Dedifferentiated amniotic fluid mesenchymal stem cell (primary cell): ENCODE data around the gene KIFBP.
"Not testable (repeated sequence)": the region's sequence is repeated elsewhere in the genome, so short reads cannot be mapped to it uniquely, and the experiment has no call there.

Experiments
- DNase-seq: peaks from one replicate; pipeline ENCODE4 v3.0.0-alpha.2; 2016; ENCODE audit errors: extremely low spot score

Gene KIFBP

DNA sequence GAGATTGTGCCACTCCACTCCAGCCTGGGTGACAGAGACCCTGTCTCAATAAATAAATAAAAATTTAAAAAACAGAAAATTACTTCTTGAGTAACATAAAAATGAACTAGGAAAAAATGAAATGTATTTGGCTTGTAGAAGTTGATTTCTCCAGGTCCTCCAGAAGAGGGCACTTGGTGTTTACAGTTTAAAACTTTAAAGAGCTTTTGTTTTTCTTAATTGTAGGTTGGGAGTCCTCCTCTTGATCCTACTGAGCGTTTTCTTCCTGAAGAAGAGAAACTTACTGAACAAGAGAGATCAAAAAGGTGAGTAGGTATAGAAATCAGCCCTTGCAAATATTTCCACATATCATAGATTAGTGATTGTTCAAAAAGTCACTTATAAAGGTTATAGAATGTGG, 16.2 kb downstream of the KIFBP start:
- peak; percentile 73 for DNase-seq

DNA sequence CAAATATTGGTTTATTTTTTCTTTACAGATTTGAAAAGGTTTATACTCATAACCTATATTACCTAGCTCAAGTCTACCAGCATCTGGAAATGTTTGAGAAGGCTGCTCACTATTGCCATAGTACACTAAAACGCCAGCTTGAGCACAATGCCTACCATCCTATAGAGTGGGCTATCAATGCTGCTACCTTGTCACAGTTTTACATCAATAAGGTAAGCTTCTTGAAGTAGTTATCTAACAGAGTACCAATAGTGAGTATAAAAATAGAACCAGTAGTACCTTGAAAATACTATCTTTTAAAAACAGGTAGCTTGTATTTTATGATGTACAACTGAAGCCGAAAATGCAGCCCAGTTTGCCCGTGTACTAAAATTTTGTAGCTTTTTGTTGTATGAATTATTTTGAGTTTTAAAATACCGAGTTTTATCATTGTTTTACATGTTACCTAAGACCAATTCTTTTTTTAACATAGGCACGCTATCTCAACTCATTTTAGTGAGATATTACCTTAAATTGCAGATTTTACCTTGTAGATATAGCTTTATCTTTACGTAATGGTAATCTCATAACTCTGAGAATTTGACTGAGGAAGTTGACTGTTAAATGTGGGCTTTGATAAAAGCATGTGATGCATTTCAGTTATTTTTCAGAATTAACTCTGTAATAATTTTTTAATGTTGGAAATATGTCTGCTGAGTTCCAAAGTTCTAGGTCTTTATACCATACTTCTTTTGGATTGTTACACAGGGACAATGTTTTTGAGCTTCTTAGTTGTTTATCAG, 17.3 kb downstream of the KIFBP start:
- DNase-seq, result no peak

DNA sequence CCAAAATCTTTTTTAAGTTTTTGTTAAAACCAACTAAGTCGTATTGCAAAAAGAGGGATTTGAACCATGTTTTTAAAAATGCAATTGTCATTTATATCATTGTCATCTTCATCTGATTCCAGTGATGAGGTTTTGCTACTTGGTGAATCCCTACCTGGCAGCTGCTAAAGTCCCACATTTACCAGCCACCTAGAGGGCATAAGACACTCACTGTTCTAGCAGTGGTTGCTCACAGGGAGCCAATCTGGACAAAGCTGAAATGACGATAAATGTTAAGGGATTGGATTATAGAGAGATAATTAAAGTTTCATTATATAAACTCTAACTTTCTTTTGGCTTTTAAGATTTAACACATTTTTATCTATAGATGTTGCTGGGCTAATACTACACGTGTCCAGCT, 18.7 kb downstream of the KIFBP start:
- DNase-seq, result no peak

DNA sequence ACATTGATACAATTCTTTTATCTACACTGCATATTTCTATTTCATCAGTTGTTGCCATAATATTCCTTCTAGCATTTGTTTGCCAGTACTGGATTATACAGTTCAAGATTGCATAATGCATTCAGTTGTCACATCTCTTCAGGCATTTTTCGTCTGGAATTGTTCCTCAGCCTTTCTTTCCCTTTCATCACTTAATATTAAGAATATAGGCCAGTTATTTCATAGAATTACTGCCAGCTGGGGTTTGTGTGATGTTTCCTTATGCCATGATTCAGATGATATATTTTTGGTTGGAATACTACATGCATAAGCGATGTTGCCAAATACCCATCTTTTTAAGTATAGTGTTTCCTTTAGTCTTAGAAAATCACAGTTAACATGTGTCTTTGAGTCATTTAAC, 20.8 kb downstream of the KIFBP start:
- DNase-seq, result peak; percentile 58

DNA sequence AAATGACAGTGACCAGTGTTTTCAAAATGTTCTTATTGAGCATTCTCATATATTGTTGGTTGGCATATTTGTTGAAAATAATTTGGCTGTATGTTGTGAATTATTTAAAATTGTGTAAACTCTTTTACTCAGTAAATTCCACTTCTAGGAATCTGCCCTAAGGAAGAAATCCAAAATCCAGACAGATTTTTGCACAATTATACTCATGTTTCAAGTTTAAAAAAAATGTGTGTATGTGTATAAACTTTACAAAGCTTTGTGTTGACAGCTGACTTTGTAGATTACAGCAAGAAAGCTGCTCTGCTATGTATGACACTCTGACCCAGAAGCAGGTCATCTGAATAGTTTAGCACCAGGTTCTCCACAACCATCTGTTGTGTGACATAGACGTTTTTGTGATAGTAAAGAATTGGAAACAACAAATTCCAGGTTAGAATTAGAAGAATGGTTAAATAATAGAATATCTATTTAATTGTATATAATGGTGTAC, 21.6 kb downstream of the KIFBP start:
- no peak for DNase-seq

DNA sequence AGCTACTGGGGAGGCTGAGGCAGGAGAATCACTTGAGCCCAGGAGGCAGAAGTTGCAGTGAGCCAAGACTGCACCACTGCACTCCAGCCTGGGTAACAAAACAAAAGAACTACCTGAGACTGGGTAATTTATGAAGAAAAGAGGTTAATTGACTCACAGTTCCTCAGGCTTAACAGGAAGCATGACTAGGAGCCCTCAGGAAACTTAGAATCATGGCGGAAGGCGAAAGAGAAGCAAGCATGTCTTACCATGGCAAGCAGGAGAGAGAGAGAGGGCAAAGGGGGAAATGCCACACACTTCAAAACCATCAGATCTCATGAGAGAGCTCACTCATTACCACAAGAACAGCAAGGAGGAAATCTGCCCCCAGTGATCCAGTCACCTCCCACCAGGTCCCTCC, 24.2 kb downstream of the KIFBP start:
- DNase-seq, result not testable (repeated sequence)

- DNase-seq, result no peak
These were observed 25.6 kb downstream of the KIFBP start for GRCh38 chr10:69014171-69014570.

GRCh38 chr10:69018613-69019012, 30.0 kb downstream of the KIFBP start:
- no peak for DNase-seq

DNA sequence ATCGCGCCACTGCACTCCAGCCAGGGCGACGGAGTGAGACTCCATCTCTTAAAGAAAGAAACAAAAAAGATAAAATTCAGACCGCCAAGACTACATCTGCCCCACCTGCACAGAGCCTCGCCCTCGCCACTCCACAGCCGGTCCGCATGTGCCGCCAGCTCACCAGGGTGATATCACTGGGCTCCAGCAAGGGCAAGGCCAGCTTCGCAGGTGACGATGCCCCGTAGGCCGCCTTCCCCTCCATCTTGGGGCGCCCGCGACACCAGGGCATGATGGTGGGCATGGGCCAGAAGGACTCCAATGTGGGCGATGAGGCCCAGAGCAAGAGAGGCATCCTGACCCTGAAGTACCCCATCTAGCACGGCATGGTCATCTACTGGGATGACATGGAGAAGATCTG, 34.0 kb downstream of the KIFBP start:
- no peak for DNase-seq

DNA sequence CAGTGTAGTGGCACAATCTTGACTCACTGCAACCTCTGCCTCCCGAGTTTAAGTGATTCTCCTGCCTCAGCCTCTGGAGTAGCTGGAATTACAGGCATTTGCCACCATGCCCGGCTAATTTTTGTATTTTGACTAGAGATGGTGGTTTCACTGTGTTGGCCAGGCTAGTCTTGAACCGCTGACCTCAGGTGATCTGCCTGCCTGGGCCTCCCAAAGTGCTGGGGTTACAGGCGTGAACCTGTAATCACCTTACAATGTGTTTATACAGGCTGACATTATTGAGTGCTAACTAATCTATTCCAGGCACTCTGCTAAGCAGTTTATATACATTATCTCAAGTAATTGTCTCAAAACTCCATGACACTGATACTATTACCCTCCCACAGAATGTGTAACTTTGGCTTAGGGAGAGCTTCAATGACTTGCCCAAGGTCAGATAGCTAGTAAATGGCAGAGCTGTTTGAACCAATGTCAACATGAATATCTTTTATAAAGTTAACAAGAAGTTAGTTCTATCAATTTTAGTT, 36.8 kb downstream of the KIFBP start:
- DNase-seq, result no peak

- no peak for DNase-seq
These were observed 44.7 kb downstream of the KIFBP start for GRCh38 chr10:69033256-69033655.

DNA sequence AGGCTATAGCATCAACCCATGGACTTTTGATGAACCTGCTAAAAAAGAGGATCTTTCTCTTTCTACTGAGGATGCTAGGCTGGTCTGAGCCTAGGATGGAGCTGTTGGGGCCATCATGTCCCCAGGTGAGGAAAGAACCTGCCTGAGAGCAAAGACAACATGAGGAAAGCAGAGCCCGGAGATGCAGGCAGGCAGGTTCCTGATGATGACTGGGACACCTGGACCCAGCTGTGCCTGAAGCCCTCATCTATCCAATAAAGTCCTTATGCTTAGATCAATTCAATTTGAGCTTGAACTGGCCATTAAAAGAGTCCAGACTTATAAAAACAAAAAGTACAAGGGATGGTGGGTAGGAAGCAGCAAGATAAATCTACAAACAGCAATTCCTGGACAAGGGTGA, 48.9 kb downstream of the KIFBP start:
- no peak for DNase-seq

DNA sequence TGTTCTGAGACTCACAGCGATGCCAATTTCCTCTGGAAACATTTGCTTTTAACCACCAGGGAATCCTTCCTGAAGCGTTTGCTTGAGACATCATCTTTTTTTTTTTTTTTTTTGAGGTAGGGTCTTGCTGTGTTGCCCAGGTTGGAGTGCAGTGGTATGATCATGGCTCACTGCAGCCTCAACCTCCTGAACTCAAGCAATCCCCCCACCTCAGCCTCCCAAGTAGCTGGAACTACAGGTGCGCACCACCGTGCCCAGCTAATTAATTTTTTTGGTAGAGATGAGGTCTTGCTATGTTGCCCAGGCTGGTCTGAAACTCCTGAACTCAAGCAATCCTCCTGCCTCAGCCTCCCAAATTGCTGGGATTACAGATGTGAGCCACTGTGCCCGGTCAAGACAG, 52.3 kb downstream of the KIFBP start:
- DNase-seq, result not testable (repeated sequence)

- no peak for DNase-seq
These were observed 53.8 kb downstream of the KIFBP start for GRCh38 chr10:69042417-69042816.

DNA sequence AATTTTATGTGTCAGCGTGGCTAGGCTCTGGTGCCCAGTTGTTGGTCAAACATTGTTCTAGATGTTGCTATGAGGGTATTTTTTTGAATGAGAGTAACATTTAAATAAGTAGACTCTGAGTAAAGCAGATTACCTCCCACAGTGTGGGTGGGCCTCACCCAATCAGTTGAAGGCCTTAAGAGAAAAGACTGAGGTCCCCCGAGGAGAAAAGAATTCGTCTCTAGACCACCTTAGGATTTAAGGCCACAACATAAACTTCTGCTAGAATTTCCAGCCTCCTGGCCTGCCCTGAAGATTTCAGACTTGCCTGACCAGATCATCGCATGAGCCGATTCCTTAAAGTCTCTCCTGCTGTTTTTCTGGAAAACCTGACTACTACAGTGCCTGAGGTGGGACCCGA, 54.2 kb downstream of the KIFBP start:
- DNase-seq, result no peak

DNA sequence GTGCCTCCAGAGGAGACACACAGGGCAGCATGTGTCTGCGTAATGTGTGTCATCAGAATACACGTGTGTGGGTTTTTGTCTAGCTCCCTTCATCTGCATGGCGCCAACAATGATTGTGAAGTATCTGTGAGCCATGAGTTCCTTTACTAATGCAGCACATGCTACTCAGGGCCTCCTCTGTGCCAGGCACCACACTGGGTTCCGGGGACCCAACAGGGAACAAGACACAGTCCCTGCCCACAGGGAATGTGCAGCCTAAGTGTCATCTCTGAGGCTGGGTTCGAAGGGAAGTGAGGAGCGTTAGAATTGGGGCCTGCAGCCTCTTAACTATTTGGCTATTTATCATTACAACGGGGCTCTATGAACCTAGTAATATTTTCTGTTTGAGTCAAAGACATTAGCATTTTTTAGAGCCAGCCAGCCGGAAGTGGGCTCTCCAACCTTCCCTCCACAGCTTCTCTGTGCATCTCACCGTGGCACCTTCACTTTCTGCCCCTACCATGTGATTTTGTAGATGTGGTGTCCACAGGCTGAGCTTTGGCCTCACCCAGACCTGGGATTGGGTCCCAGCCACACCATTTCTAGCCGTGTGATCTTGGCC, 55.4 kb downstream of the KIFBP start:
- no peak for DNase-seq

GRCh38 chr10:69044546-69044945, 55.9 kb downstream of the KIFBP start:
- DNase-seq, result no peak

GRCh38 chr10:69045441-69046300, 57.1 kb downstream of the KIFBP start:
- DNase-seq, result no peak

DNA sequence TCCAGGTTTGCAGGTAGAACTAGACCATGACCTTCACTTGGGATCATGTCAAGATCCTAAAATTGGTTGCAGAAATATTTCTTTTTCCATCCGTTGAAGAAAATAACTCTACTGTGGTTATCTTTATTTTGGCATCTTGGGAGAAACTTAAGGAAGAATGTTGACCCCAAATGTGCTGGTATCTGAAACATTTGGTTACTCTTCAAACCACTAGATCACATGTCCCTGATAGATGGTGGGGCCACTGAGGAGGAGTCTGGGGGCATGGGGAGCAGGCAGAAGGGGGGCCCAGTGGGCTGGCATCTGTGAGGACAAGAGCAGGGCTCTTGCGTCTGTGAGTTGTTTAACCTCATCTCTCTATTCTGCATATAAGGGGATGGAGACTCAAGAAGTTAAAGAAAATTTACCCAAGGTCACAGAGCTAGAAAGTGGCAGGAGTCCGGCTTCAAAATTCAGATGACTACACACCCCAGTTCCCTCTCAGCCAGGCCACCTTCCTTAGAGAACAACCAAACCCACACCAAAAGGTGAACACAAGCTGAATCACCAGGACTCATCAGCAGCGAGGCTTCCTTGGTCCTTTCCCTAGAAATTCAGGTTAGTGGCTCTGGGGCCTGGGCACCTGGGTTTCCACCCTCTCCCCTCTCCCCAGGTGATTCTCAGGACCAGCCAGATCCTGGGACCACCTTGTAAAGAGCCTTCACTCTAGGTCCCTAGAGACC, 58.7 kb downstream of the KIFBP start:
- DNase-seq, result no peak

- DNase-seq, result peak; percentile 19
These were observed 59.5 kb downstream of the KIFBP start for GRCh38 chr10:69048103-69048502.

DNA sequence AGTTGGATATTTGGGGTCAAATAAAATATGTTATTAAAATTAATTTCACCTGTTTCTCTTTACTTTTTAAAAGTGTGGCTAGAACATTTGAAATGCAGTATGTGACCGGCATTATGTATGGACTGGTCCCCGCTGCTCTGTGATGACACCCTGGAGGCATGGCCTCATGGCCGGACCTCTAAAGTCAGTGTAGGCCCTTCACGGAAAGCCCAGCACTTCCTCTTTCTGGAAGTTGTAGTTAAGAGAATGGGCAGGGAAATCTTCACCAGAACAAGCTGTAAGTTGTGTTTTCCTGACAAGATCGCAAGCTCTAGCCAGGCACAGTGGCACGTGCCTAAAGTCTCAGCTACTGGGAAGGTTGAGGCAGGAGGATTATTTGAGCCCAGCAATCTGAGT, 61.0 kb downstream of the KIFBP start:
- DNase-seq, result no peak

DNA sequence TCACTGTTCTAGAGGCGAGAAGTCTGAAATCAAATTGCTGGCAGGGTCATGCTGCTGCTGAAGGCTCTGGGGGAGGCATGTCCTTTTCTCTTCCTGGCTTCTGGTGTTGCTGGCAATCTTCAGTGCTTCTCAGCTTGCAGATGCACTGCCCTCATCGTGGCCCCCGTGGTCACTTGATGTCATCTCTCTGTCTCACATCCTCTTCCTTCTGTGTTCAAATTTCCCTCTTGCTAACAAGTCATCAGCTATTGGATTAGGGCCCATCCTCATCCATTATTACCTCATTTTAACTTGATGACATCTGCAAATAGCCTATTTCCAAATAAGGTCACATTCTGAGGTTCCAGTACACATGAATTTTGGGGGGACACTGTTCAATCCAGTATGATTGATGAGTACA, 62.7 kb downstream of the KIFBP start:
- no peak for DNase-seq
